HTERT RPE-1 (cell line): ENCODE measurements around the gene REXO1.

Source experiments
- in situ Hi-C: fragments of 300-500 bp; cut with MboI; formaldehyde crosslinking; loops from 4 replicates; pipeline ENCODE4 v1.14.3; 2020; ENCODE audit warnings: low sequenced_read_pairs

REXO1 gene

DNA sequence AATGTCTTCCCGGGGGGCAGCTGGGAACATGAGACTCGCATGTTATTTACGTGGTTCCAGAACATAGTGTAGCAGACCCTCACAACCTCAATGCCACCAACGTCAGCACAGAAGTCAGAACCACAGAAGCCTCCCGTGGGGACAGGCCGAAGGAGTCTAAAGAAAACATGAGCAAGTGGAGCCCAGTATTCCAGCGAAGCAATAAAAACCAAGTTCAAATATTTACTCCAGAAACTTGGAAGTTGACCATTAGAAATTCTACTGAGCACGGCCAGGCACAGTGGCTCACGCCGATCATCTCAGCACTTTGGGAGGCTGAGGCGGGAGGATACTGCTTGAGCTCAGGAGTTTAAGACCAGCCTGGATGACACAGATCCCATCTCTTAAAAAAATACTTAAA, 18.3 kb downstream of the REXO1 start:
- in situ Hi-C loops = no loop called here

DNA sequence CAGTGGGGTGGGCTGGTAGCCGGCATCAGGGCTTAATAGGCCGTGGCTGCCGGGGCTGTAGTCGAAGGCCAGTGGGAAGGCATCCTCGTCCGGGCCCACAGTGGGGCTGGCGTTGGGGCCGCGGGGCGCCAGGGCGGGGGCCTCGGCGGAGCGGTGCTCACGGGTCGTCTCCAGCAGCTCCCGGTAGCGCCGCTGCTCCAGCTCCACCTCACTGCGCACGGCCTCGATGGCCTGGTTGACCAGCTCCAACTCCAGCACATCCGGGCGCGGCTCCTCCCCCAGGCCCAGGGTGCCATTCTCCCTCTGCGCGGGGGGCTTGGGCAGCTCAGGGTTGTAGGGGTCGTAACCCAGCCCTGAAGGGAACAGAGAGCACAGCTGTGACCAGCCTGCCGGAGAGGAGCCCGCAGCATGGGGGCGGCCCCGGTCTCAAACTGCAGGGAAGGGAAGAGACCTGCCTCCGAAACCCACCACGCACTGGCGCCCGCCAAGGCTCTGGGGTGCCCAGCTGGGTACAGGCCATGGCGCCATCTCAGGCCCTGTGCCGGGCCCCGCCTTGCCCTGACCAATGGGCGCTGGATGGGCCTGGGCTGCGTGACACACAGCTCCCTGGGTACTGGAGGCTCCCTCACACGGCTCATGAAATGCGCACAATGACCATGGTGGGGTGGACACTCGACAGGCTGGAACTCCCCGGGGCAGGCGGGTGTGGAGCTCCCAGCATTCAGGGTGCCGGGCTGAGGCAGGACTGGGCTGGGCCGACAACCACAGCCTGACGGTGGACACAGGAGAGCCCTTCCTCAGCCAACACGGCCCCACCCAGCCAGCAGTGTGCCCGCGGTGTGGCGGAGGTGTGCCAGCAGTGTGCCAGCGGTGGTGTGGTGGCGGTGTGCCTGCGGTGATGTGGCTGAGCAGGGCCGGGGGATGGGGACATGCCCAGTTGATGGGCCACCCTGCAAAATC, 19.7 kb downstream of the REXO1 start:
- in situ Hi-C loops = no loop called here

- in situ Hi-C loops = no loop called here
These were observed 20.6 kb downstream of the REXO1 start for GRCh38 chr19:1827566-1828278.

- in situ Hi-C loops = no loop called here
These were observed 21.4 kb downstream of the REXO1 start for GRCh38 chr19:1826557-1827521.

DNA sequence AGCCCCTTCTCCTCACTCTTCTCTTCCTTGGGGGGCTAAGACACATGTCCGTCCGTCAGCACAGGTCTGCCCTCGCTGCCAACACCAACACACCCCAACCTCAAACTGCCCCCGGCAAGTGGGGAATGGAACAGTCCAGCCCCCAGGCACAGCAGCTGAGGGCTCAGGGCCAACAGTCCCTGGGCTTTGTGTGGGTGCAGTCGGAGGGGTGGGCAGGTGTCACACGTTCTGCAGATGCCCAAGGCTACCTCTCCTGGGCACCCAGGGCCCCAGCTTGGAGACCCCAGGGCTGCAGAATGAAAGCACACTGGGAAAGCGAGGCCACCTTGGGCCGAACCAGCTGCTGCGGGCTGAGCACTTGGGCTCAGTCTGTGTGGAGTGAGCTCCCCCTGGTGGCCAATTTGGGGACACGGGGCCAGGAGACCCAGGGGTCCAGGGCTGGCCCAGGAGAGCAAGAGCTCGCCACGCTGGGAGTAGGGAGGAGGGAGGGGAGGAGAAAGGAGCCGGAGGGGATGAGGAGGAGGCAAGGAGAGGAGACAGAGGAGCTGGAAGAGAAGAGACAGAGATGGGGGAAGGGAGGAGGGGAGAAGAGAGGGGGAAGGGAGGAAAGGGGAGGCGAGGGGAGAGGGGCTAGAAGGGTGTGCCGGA, 22.2 kb downstream of the REXO1 start:
- in situ Hi-C loops = no loop called here

DNA sequence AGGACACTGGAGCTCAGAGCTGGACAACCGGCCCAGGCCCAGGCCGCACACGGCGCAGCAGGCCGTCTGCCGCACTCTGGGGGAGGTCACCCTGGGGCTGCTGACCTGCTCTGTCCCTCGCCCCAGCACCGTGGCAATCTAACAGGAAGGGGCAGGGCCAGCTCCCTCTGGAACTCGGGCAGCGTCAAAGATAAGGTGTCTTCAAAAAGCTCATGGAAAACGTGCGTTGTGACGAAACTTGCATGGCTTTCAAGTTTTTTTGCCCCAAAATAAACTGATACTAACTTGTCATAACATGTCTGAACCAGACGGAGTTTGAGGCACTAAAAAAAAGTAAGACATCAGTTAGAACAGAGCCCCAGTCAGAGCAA, 24.0 kb downstream of the REXO1 start:
- in situ Hi-C loops = no loop called here

DNA sequence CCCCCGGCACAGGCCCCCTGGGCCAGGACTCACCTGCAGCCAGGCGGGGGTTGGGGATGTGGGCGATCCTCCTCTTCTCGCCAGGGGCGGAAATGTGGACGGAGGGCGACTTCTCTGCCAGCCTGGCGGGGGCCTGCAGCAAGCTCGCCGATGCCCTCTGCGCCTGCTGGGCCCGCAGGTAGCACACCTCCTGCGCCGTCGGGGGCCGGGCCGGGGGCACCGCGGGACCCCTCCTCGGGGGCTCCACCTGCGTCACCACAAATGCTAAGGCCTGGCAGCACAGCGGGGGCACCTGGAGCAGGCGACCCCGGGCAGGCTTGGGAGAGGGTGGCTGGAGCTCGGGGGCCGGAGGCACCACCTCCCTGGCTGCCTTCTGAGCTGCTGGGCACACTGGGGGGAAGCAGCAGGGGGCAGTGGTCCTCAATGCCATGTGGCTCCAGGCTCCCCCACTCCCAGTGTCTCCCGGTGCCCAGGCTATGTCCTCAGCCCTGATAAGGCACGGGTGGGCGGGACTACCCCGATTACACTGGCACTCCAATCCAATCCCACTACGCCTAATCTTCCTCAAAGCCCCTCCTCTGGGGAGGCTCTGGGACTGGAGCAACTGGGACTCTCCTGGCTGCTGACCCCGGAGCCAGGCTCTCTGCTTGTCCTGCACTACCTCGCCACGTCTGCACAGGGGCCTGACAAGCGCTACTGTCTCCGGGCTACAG, 24.6 kb downstream of the REXO1 start:
- in situ Hi-C loops = no loop called here

DNA sequence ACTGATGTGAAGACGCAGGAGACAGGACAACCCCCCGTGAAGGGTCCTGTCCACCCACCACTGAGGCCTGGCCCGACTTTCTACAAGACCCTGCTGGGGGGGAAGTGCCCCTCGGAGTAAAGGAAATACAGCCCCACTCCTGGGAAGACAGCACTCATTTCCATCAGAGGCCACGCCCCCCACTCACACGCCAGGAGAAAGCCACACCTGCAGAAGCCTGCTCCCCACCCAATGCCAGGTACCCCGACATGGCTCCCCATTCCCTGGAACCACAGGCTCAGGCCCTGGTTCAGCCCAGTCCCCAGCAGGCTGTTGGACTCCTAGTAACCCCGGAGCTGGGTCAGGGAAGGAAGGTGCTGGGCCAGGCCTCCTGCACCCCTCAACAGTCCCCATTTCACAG, 25.3 kb downstream of the REXO1 start:
- in situ Hi-C loops = no loop called here

DNA sequence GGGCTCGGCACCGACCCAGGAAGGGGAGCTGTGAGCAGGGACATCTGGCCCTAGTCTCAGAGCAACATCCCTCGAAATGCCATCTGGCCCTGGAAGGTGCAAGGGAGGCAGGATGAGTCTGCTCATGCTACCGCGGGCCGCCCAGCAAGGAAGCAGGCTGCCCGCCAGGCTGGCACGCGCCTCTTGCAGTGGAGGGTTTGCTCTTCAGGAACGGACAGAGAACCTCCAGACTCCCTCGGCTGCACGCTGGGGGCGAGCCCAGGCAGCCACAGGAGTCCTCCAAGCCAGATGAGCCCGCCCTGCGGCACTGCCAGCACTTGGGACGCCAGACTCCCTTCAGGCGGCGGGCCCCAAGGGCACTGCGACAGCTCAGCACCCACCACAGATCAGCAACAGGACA, 26.1 kb downstream of the REXO1 start:
- in situ Hi-C loops = no loop called here

DNA sequence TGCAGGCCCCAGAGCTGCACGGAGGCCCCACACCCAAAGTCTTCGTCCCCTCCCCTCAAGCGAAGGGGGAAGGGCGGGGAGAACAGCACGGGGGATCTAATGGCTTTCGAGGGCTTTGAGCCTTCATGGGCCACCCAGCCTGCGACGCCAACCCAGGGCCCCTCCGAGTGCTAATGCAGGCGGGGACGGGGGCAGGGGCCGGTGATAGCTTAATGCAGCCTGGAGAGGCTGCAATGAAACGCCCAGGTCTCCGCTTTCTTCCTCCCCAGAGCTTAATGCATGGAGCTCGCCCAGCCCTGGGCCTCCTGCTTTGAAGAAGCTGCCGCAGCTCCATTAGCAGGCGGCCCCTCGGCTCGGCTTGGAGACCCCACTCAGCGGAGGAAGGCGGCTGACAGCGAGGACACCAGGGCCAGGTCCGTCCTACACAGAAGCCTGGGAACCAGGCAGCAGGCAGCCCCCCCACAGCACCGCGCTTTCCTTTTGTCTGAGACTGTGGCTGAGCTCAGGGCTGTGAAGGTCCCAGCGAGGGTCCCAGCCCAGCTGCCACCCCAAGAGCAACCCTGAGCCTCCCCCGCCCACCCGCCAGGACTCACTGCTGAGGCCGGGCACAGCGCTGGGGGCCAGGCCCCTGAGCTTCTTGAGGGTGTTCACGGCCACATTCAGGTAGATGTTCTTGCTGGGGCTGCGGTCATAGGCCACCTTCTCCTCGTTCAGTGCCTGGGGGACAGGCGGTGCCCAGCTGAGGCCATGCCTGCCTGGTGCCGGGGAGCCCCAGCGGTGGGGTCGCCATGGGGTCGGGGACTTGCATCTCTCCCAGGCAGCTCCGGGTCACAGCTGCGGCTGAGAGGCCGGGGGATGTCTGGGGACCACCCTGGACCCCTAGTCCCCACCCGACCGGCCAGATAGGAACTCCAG, 28.7 kb downstream of the REXO1 start:
- in situ Hi-C loops = no loop called here

- in situ Hi-C loops = no loop called here
These were observed 29.6 kb downstream of the REXO1 start for GRCh38 chr19:1818549-1819195.

DNA sequence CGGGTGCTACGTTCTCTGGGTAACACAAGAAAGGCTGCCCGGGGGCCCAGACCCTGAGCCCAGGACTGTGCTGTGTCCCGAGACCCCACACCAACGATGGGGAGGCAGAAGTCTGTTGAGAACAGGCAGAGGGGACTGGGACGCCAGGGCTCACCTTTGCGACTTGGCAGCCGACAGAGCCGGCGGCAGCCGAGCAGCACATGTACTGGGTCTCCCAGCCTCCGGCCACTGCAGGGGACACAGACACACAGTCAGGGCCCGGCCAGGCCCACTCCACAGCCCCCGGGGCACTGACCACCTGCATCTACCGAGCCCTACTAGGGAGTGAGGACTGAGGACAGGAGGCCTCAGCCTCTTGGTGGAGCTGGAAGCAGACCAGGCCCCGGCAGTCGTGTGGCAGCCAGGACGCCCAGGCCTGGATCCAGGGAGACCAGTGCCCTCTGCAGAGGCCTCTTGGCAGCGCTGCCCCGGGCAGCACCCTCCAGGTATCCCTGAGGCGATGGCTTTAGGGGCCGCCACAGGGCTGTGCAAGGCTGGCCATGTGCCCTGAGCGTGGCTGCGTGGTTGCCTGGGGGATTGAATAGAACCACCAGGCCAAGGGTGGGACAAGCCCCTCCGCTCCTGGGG, 30.6 kb downstream of the REXO1 start:
- in situ Hi-C loops = no loop called here

DNA sequence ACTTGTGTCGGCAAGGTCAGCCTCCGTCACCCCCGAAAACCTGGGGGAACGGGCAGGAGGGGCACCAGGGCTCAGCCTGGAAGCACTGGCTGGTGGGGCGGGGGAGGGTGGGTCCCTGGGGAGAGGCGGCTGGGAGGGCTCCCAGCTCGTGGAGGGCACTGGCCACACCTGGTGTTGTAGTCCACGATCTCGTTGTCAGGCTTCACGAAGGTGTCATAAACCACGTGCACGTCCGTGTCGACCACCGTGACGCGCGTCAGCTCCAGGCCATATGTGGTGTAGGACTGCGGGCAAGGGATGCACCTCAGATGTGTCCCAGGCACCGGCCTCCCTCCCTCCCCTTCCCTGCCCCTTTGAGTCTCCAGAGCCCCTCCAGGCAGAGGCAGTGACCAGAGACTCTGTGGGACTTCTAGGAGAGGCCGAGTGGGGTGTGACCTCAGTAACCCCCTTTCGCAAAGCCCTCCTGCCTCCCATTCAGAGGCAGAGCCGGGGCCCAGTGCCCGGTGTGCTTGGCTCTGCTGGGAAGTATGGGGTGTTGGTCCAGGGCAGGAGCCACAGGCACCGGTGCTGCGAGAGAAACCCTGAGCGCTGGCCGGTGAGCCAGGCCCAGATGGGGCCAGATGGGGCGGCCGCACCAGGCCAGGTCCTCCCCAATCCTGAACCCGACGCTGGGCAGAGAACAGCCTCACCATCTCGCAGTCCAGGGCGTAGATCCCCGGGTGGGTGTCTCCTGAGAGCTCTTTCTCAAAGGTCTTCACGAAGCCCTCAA, 31.6 kb downstream of the REXO1 start:
- in situ Hi-C loops = no loop called here

GRCh38 chr19:1815605-1816529, 32.4 kb downstream of the REXO1 start:
- in situ Hi-C loops = no loop called here

GRCh38 chr19:1814833-1815604, 33.3 kb downstream of the REXO1 start:
- in situ Hi-C loops = no loop called here
